ENCODE results near the gene EVA1A.

The EVA1A gene

GRCh38 chr2:75524276-75524911 is 36.3 kb downstream of the EVA1A start:
- DNase-seq (ENCODE audit: low read depth): no peak
- H3K4me3 ChIP-seq (ENCODE audit: low read depth, low read length): no peak overlapping the region

GRCh38 chr2:75523313-75524275 is 37.1 kb downstream of the EVA1A start:
- no peak overlapping the region for H3K4me3 ChIP-seq (ENCODE audit: low read depth, low read length)
- peak; percentile 45 for DNase-seq (ENCODE audit: low read depth)

GRCh38 chr2:75522543-75523312 is 38.0 kb downstream of the EVA1A start:
- no peak for DNase-seq (ENCODE audit: low read depth)
- no peak overlapping the region for H3K4me3 ChIP-seq (ENCODE audit: low read depth, low read length)

- no peak for DNase-seq (ENCODE audit: low read depth)
- H3K4me3 ChIP-seq (ENCODE audit: low read depth, low read length): no peak overlapping the region
Observed at GRCh38 chr2:75521225-75521872, 39.4 kb downstream of the EVA1A start.

GRCh38 chr2:75519843-75520242 is 40.9 kb downstream of the EVA1A start:
- H3K4me3 ChIP-seq (ENCODE audit: low read depth, low read length): no peak overlapping the region
- no peak for DNase-seq (ENCODE audit: low read depth)

GRCh38 chr2:75518638-75519465 is 41.9 kb downstream of the EVA1A start:
- no peak for DNase-seq (ENCODE audit: low read depth)
- H3K4me3 ChIP-seq (ENCODE audit: low read depth, low read length): no peak overlapping the region

- no peak for DNase-seq (ENCODE audit: low read depth)
Observed at GRCh38 chr2:75517547-75518230, 43.0 kb downstream of the EVA1A start.

GRCh38 chr2:75516378-75517360 is 44.1 kb downstream of the EVA1A start:
- no peak overlapping the region for H3K4me3 ChIP-seq (ENCODE audit: low read depth, low read length)
- no peak for DNase-seq (ENCODE audit: low read depth)

More at GRCh38 chr2:75517547-75518230, 43.0 kb downstream of the EVA1A start:
- H3K4me3 ChIP-seq (ENCODE audit: low read depth, low read length): no peak overlapping the region

- no peak overlapping the region for H3K4me3 ChIP-seq (ENCODE audit: low read depth, low read length)
- no peak for DNase-seq (ENCODE audit: low read depth)
Observed at GRCh38 chr2:75515584-75516368, 45.0 kb downstream of the EVA1A start.

GRCh38 chr2:75513616-75514170 is 47.0 kb downstream of the EVA1A start:
- H3K4me3 ChIP-seq (ENCODE audit: low read depth, low read length): no peak overlapping the region
- DNase-seq (ENCODE audit: low read depth): no peak

GRCh38 chr2:75512455-75513212 is 48.1 kb downstream of the EVA1A start:
- no peak for DNase-seq (ENCODE audit: low read depth)
- no peak overlapping the region for H3K4me3 ChIP-seq (ENCODE audit: low read depth, low read length)

- DNase-seq (ENCODE audit: low read depth): no peak
- no peak overlapping the region for H3K4me3 ChIP-seq (ENCODE audit: low read depth, low read length)
Observed at GRCh38 chr2:75506101-75506697, 54.5 kb downstream of the EVA1A start.

- no peak overlapping the region for H3K4me3 ChIP-seq (ENCODE audit: low read depth, low read length)
- DNase-seq (ENCODE audit: low read depth): no peak
Observed at GRCh38 chr2:75505012-75505411, 55.7 kb downstream of the EVA1A start.

GRCh38 chr2:75503048-75503607 is 57.6 kb downstream of the EVA1A start:
- no peak overlapping the region for H3K4me3 ChIP-seq (ENCODE audit: low read depth, low read length)
- no peak for DNase-seq (ENCODE audit: low read depth)

GRCh38 chr2:75500633-75501032 is 60.1 kb downstream of the EVA1A start:
- no peak for DNase-seq (ENCODE audit: low read depth)
- no peak overlapping the region for H3K4me3 ChIP-seq (ENCODE audit: low read depth, low read length)
